ENCODE results near the gene OR6V1. TPM values are rescaled to one million over a fixed set of nuclear protein-coding genes. Genes with fewer than 3 reads are reported as not detected.

Gene OR6V1
- total and polyA plus RNA-seq, 12 donors: not detected

GRCh38 chr7:143016996-143017395 lies 35.1 kb upstream of the OR6V1 start:
- Histone ChIP-seq H3K27ac (no peak overlapping the region), H3K27me3 (no peaks in the 10 kb centered on the region), H3K4me1 (replicated peaks in 1 of 2) (no peaks in the 10 kb centered on the region), H3K9me3 (replicated peaks in 1 of 3) (no peaks in the 10 kb centered on the region), H3K4me3 (no peak overlapping the region), H3K36me3 (replicated peaks in 1 of 2) (no peaks in the 10 kb centered on the region)
- no peak for DNase-seq
- intact Hi-C loops (cut with DNase I): no loop called here
- WGBS, 4 donors: 53 to 75% (median 66%) methylated on average over 1 to 2 of the region's 2 CpGs
- TF ChIP-seq CTCF (IDR thresholded peaks at IDR 0.05): no peak
- no peak for TF ChIP-seq POLR2A (IDR thresholded peaks at IDR 0.05)

- intact Hi-C loops (cut with DNase I): no loop called here
- H3K9me3 ChIP-seq (replicated peaks in 1 of 3): no peaks in the 10 kb centered on the region
- H3K4me1 ChIP-seq (replicated peaks in 1 of 2): no peaks in the 10 kb centered on the region
- H3K27me3 ChIP-seq: no peaks in the 10 kb centered on the region
- no peaks in the 10 kb centered on the region for H3K36me3 ChIP-seq (replicated peaks in 1 of 2)
- no peak for DNase-seq
- no peak for TF ChIP-seq POLR2A (IDR thresholded peaks at IDR 0.05)
- no peak for TF ChIP-seq CTCF (IDR thresholded peaks at IDR 0.05)
- H3K4me3 ChIP-seq: no peak overlapping the region
- no peak overlapping the region for H3K27ac ChIP-seq
Measured at GRCh38 chr7:143018931-143019330, 33.2 kb upstream of the OR6V1 start.

- H3K4me3 ChIP-seq: no peak overlapping the region
- no peaks in the 10 kb centered on the region for H3K27me3 ChIP-seq
- DNase-seq: no peak
- H3K9me3 ChIP-seq (replicated peaks in 1 of 3): no peaks in the 10 kb centered on the region
- H3K36me3 ChIP-seq (replicated peaks in 1 of 2): no peaks in the 10 kb centered on the region
- no peak overlapping the region for H3K27ac ChIP-seq
- TF ChIP-seq CTCF (IDR thresholded peaks at IDR 0.05): no peak
- TF ChIP-seq POLR2A (IDR thresholded peaks at IDR 0.05): no peak
- no peaks in the 10 kb centered on the region for H3K4me1 ChIP-seq (replicated peaks in 1 of 2)
- intact Hi-C loops (cut with DNase I): loop anchor here in 1 of 2 donors (10.0 kb wide), 1 partner anchor 62 kb away; no protein-coding TSS in a partner anchor
Measured at GRCh38 chr7:143023047-143023446, 29.1 kb upstream of the OR6V1 start.

GRCh38 chr7:143025371-143025770 lies 26.8 kb upstream of the OR6V1 start:
- H3K36me3 ChIP-seq (replicated peaks in 1 of 2): no peaks in the 10 kb centered on the region
- no peaks in the 10 kb centered on the region for H3K27me3 ChIP-seq
- WGBS, 4 donors: 78 to 83% (median 83%) methylated on average over 2 of the region's 2 CpGs
- no peaks in the 10 kb centered on the region for H3K4me1 ChIP-seq (replicated peaks in 1 of 2)
- TF ChIP-seq POLR2A (IDR thresholded peaks at IDR 0.05): no peak
- no peak for TF ChIP-seq CTCF (IDR thresholded peaks at IDR 0.05)
- H3K27ac ChIP-seq: no peak overlapping the region
- intact Hi-C loops (cut with DNase I): loop anchor here in 1 of 2 donors (10.0 kb wide), 1 partner anchor 59 kb away; no protein-coding TSS in a partner anchor
- no peak for DNase-seq
- H3K4me3 ChIP-seq: no peak overlapping the region
- H3K9me3 ChIP-seq (replicated peaks in 1 of 3): no peaks in the 10 kb centered on the region

All from adrenal gland (tissue), 12 donors.